Measurements from ENCODE around the gene POU2F1.

Gene POU2F1

GRCh38 chr1:167467752-167468151 lies 247.1 kb downstream of the POU2F1 start:
- no peak for DNase-seq (ENCODE audit: low read depth)

GRCh38 chr1:167469280-167469965 lies 248.7 kb downstream of the POU2F1 start:
- no peak for DNase-seq (ENCODE audit: low read depth)

GRCh38 chr1:167471568-167471967 lies 250.9 kb downstream of the POU2F1 start:
- DNase-seq (ENCODE audit: low read depth) = no peak

- no peak for DNase-seq (ENCODE audit: low read depth)
Observed at GRCh38 chr1:167472752-167473521, 252.3 kb downstream of the POU2F1 start.

GRCh38 chr1:167473761-167474160 lies 253.1 kb downstream of the POU2F1 start:
- no peak for DNase-seq (ENCODE audit: low read depth)

- DNase-seq (ENCODE audit: low read depth) = no peak
Observed at GRCh38 chr1:167474191-167474641, 253.5 kb downstream of the POU2F1 start.

GRCh38 chr1:167476061-167476460 lies 255.4 kb downstream of the POU2F1 start:
- no peak for DNase-seq (ENCODE audit: low read depth)

All from amniotic epithelial cell (primary cell).